ENCODE measurements around the gene MTUS2.
"Not testable (repeated sequence)": the region's sequence is repeated elsewhere in the genome, so short reads cannot be mapped to it uniquely, and the experiment has no call there.

The MTUS2 gene

DNA sequence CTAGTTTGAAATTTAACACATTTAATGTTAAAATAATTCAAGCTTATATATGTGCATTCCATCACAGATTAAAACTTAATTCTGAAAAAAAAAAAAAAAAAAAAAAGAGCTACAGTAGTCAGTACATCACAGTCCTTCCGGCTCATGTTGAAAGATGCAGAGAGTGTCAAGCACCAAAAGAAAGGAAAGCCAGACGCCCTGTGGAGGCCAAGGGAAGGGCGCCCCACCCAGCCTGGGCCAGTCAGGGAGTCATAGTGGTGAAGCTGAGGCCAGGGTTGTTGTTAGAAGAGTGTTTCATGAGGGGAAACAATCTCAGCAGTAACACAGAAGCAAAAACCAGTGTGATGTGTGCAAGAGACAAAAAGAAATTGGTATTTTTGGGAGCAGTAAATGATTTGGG, 375.3 kb downstream of the MTUS2 start:
- Histone ChIP-seq H2AFZ (ENCODE audit: low read depth, low read length, severe bottlenecking) (no peak overlapping the region), H3K27ac (ENCODE audit: low read depth, low read length) (no peak overlapping the region), H3K9me3 (ENCODE audit: insufficient read depth, low read length) (no peaks in the 10 kb centered on the region; the same call in 1 of the 2 replicates), H3K36me3 (ENCODE audit: low read length) (no peaks in the 10 kb centered on the region), H3K4me2 (ENCODE audit: low read depth, low read length, poor library complexity, severe bottlenecking) (no peak overlapping the region), H3K79me2 (ENCODE audit: insufficient read depth, low read length) (no peaks in the 10 kb centered on the region), H3K27me3 (ENCODE audit: low read length) (no peaks in the 10 kb centered on the region), H4K20me1 (ENCODE audit: low read depth, low read length) (no peaks in the 10 kb centered on the region), H3F3A (ENCODE audit: insufficient read depth) (no peaks in the 10 kb centered on the region), H3K4me3 (ENCODE audit: insufficient read depth, low read length, poor library complexity, severe bottlenecking) (no peak overlapping the region), H3K9ac (ENCODE audit: low read length) (no peak overlapping the region), H3K9me2 (replicated peaks; ENCODE audit: insufficient read depth, low read length) (no peaks in the 10 kb centered on the region)
- TF ChIP-seq, protein P1, sequence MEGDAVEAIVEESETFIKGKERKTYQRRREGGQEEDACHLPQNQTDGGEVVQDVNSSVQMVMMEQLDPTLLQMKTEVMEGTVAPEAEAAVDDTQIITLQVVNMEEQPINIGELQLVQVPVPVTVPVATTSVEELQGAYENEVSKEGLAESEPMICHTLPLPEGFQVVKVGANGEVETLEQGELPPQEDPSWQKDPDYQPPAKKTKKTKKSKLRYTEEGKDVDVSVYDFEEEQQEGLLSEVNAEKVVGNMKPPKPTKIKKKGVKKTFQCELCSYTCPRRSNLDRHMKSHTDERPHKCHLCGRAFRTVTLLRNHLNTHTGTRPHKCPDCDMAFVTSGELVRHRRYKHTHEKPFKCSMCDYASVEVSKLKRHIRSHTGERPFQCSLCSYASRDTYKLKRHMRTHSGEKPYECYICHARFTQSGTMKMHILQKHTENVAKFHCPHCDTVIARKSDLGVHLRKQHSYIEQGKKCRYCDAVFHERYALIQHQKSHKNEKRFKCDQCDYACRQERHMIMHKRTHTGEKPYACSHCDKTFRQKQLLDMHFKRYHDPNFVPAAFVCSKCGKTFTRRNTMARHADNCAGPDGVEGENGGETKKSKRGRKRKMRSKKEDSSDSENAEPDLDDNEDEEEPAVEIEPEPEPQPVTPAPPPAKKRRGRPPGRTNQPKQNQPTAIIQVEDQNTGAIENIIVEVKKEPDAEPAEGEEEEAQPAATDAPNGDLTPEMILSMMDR (IDR thresholded peaks at IDR 0.05; ENCODE audit: insufficient read depth, low read length, poor library complexity, severe bottlenecking), result no peak
- no peak for TF ChIP-seq EZH2phosphoT487 (conservative IDR thresholded peaks at IDR 0.05; ENCODE audit: low read length)

DNA sequence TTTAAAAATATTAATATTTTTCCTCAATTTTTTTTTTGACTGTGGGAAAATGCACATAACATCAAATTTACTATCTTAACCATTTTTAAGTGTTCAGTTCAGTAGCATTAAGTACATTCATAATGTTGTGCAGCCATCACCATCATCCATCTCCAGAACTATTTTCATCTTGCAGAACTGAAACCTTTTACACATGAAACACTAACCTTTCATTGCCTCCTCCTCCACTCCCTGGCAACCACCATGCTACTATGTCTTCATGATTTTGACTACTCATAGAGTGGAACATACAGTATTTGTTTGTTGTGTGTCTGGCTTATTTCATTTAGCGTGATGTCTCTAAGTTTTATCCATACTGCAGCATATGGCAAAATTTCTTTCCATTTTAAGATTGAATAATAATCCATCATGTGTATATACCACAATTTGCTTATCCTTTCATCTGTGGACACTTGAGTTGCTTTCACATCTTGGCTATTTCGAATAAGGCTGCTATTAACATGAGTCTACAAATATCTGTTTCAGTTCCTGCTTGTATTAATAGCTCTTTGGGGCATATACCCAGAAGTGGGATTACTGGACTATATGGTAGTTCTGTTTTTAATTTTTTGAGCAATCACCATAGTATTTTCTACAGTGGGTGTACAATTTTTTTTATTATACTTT, 376.4 kb downstream of the MTUS2 start:
- H4K20me1 ChIP-seq (ENCODE audit: low read depth, low read length), result no peaks in the 10 kb centered on the region
- no peak overlapping the region for H3K4me2 ChIP-seq (ENCODE audit: low read depth, low read length, poor library complexity, severe bottlenecking)
- no peak overlapping the region for H3K27ac ChIP-seq (ENCODE audit: low read depth, low read length)
- H3K9ac ChIP-seq (ENCODE audit: low read length), result no peak overlapping the region
- H3F3A ChIP-seq (ENCODE audit: insufficient read depth), result no peaks in the 10 kb centered on the region
- TF ChIP-seq, protein P1 (IDR thresholded peaks at IDR 0.05; ENCODE audit: insufficient read depth, low read length, poor library complexity, severe bottlenecking), result no peak
- TF ChIP-seq EZH2phosphoT487 (conservative IDR thresholded peaks at IDR 0.05; ENCODE audit: low read length), result no peak
- no peak overlapping the region for H3K4me3 ChIP-seq (ENCODE audit: insufficient read depth, low read length, poor library complexity, severe bottlenecking)
- no peaks in the 10 kb centered on the region for H3K79me2 ChIP-seq (ENCODE audit: insufficient read depth, low read length)
- H2AFZ ChIP-seq (ENCODE audit: low read depth, low read length, severe bottlenecking), result no peak overlapping the region
- H3K9me2 ChIP-seq (replicated peaks; ENCODE audit: insufficient read depth, low read length), result no peaks in the 10 kb centered on the region
- no peaks in the 10 kb centered on the region for H3K27me3 ChIP-seq (ENCODE audit: low read length)
- H3K9me3 ChIP-seq (ENCODE audit: insufficient read depth, low read length), result no peaks in the 10 kb centered on the region; the same call in 1 of the 2 replicates
- H3K36me3 ChIP-seq (ENCODE audit: low read length), result no peaks in the 10 kb centered on the region

DNA sequence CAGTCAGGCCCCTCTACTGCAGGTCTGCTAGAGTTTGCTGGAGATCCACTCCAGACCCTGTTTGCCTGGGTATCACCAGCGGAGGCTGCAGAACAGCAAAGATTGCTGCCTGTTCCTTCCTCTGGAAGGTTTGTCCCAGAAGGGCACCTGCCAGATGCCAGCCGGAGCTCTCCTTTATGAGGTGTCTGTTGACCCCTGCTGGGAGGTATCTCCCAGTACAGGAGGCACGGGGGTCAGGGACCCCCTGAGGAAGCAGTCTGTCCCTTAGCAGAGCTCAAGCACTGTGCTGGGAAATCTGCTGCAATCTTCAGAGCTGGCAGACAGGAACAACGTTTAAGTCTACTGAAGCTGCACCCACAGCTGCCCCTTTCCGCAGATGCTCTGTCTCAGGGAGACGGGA, 382.6 kb downstream of the MTUS2 start:
- H3K79me2 ChIP-seq (ENCODE audit: insufficient read depth, low read length); H3K9me2 ChIP-seq (replicated peaks; ENCODE audit: insufficient read depth, low read length); H3F3A ChIP-seq (ENCODE audit: insufficient read depth); H3K4me2 ChIP-seq (ENCODE audit: low read depth, low read length, poor library complexity, severe bottlenecking); H3K4me3 ChIP-seq (ENCODE audit: insufficient read depth, low read length, poor library complexity, severe bottlenecking); H4K20me1 ChIP-seq (ENCODE audit: low read depth, low read length); H3K27me3 ChIP-seq (ENCODE audit: low read length); H3K27ac ChIP-seq (ENCODE audit: low read depth, low read length); H3K9me3 ChIP-seq (ENCODE audit: insufficient read depth, low read length); H3K36me3 ChIP-seq (ENCODE audit: low read length); H3K9ac ChIP-seq (ENCODE audit: low read length); H2AFZ ChIP-seq (ENCODE audit: low read depth, low read length, severe bottlenecking): not testable (repeated sequence)

DNA sequence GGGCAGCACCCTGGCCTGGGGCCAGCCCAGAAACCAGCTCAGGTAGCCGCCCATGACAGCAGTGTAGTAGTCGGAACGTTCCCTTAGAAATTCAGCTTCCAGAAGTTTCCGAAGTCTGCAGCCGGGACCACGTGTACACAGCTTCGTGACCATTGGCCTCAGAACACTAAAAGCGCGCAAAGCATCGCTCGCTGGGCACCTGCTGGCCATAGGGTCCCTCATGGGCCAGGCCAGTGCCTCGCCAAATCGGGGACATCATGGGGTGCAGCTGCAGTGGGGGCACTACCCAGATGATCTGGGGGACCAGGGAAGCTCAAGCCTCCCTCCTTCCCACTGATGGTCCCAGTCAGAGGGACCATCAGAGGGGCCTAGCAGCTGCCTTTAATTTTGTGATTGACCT, 384.5 kb downstream of the MTUS2 start:
- no peaks in the 10 kb centered on the region for H3K27me3 ChIP-seq (ENCODE audit: low read length)
- no peak overlapping the region for H2AFZ ChIP-seq (ENCODE audit: low read depth, low read length, severe bottlenecking)
- H3K4me3 ChIP-seq (ENCODE audit: insufficient read depth, low read length, poor library complexity, severe bottlenecking), result no peak overlapping the region
- no peaks in the 10 kb centered on the region for H3F3A ChIP-seq (ENCODE audit: insufficient read depth)
- H3K27ac ChIP-seq (ENCODE audit: low read depth, low read length), result no peak overlapping the region
- H3K4me2 ChIP-seq (ENCODE audit: low read depth, low read length, poor library complexity, severe bottlenecking), result no peak overlapping the region
- H3K9me3 ChIP-seq (ENCODE audit: insufficient read depth, low read length), result no peaks in the 10 kb centered on the region
- no peak for TF ChIP-seq EZH2phosphoT487 (conservative IDR thresholded peaks at IDR 0.05; ENCODE audit: low read length)
- TF ChIP-seq, protein P1 (IDR thresholded peaks at IDR 0.05; ENCODE audit: insufficient read depth, low read length, poor library complexity, severe bottlenecking), result no peak
- no peak overlapping the region for H3K9ac ChIP-seq (ENCODE audit: low read length)
- no peaks in the 10 kb centered on the region for H3K79me2 ChIP-seq (ENCODE audit: insufficient read depth, low read length)
- no peaks in the 10 kb centered on the region for H4K20me1 ChIP-seq (ENCODE audit: low read depth, low read length)
- no peaks in the 10 kb centered on the region for H3K9me2 ChIP-seq (replicated peaks; ENCODE audit: insufficient read depth, low read length)
- no peaks in the 10 kb centered on the region for H3K36me3 ChIP-seq (ENCODE audit: low read length)

Measured in SU-DHL-6 (cell line).